Heart left ventricle (tissue), 13 donors: ENCODE measurements around the gene IL13RA1.

Source experiments
- POLR2A ChIP-seq, 2 donors: fragments of 450-650 bp; IDR thresholded peaks; one replicate each; pipeline ENCODE4 v1.6.1; 2017; ENCODE audit warnings: antibody characterized with exemption in 2 of 2, mild to moderate bottlenecking in 2 of 2, moderate library complexity in 2 of 2
- TF ChIP-seq, protein P1 (sequence below), 12 donors: fragments of 200-600 bp; sonication (generic) in 4 of 12; IDR thresholded peaks; one replicate each; pipeline versions ENCODE4 v1.5.0 to v1.8.0; 2018 to 2022; ENCODE audit warnings: antibody characterized with exemption in 12 of 12, mild to moderate bottlenecking in 5 of 12
- donor health status: ischemic (EF 13 %, LVEDD 7.1; RV severe dilation, severe dysfunction).
- donor health status: DM: no; HTN: yes; CAD: no.
- donor health status: DM: no; HTN: no; CAD: no.
- donor health status: ischemic (EF 25% LVEDD 6.9; RV normal size, moderate dysfunction).
- donor health status: ischemic (EF 25% LVEDD 5.7; RV mildly dilated, moderate dysfunction).
- donor health status: ischemic (EF 35%, LVEDD 5.7; RV mildly dilated, moderate dysfunction).
- donor health status: nonischemic (EF 11% LVEDD 7.7; RV severe dilation, severe dysfunction).
- donor health status: DM: yes; HTN: yes; CAD: no.
- donor health status: PGD.
- donor health status: ischemic (EF 29% LVEDD 5.4; RV normal size, mild dysfunction).
- donor health status: nonischemic (EF 23%, LVEDD 6.1; RV moderate dilation, normal function).

DNA sequence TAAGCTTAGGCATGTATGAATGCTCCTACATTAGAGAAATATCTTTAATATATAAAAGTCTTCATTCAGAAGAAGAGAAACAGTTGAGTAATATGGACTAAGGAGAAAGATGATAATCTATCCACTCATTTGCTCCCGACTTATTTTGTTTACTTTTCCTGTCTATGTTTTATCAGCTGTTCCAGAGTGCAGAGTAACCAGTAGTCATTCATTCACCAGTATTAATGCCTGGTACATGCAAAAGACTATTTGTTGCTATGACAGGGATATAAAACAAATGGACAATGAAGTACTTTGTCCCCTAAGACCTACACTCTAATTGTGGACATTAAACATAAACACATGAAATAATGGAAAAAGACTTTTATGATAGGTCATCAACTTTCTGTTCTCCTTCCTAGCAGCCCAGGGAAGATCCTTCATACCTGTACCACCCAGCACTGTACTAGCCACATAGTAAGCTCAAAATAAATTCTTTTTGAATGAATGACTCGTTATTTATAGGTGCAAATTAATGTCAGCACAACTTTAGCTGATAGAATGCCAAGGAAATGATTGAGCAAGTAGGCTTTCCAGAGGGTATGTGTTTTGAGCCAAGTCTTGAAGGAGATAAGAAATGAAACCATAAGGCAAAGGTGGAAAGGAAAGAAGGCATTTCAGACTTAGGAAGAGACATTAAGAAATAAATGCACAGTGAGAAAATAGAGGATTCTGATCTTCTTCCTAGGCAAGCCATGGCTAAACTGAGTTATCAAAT is 45.0 kb upstream of the IL13RA1 start:
- TF ChIP-seq, protein P1, sequence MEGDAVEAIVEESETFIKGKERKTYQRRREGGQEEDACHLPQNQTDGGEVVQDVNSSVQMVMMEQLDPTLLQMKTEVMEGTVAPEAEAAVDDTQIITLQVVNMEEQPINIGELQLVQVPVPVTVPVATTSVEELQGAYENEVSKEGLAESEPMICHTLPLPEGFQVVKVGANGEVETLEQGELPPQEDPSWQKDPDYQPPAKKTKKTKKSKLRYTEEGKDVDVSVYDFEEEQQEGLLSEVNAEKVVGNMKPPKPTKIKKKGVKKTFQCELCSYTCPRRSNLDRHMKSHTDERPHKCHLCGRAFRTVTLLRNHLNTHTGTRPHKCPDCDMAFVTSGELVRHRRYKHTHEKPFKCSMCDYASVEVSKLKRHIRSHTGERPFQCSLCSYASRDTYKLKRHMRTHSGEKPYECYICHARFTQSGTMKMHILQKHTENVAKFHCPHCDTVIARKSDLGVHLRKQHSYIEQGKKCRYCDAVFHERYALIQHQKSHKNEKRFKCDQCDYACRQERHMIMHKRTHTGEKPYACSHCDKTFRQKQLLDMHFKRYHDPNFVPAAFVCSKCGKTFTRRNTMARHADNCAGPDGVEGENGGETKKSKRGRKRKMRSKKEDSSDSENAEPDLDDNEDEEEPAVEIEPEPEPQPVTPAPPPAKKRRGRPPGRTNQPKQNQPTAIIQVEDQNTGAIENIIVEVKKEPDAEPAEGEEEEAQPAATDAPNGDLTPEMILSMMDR (IDR thresholded peaks at IDR 0.05), result no peak
- TF ChIP-seq POLR2A (IDR thresholded peaks at IDR 0.05), result no peak
